HFF-Myc (cell line): ENCODE measurements around the gene SLC16A9.

Experiments used
- DNase-seq: peaks from one replicate; pipeline ENCODE4 v3.0.0-alpha.2; 2011; ENCODE audit warnings: low read depth; ENCODE audit errors: extremely low read depth
- H3K4me3 ChIP-seq: replicated peaks from 2 replicates; pipeline ENCODE4 v1.5.1; 2011; ENCODE audit warnings: low read depth, mild to moderate bottlenecking, control low read depth, low read length
- TF ChIP-seq, protein P1 (sequence below): IDR thresholded peaks from 2 replicates; pipeline ENCODE4 v1.5.1; 2012; ENCODE audit warnings: mild to moderate bottlenecking, low read depth, low read length, control low read depth; ENCODE audit errors: missing control alignments

Gene SLC16A9

DNA sequence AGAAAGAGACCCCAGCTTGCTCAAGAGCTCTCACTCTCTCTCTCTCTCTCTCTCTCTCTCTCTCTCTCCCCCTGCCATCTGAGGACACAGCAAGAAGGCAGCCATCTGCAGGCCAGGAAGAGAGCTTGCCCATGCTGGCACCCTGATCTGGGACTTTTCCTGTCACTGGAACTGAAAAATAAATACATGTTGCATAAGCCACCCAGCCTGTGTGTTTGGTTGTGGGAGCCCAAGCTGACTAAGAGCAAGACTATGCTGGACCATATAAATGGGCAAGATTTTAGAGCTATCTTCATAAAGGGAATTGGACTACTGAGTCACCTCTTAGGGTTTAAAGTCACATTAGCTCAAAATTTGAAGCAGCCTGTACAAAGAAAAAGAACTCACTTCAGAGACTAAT is 98.6 kb downstream of the SLC16A9 start:
- TF ChIP-seq, protein P1, sequence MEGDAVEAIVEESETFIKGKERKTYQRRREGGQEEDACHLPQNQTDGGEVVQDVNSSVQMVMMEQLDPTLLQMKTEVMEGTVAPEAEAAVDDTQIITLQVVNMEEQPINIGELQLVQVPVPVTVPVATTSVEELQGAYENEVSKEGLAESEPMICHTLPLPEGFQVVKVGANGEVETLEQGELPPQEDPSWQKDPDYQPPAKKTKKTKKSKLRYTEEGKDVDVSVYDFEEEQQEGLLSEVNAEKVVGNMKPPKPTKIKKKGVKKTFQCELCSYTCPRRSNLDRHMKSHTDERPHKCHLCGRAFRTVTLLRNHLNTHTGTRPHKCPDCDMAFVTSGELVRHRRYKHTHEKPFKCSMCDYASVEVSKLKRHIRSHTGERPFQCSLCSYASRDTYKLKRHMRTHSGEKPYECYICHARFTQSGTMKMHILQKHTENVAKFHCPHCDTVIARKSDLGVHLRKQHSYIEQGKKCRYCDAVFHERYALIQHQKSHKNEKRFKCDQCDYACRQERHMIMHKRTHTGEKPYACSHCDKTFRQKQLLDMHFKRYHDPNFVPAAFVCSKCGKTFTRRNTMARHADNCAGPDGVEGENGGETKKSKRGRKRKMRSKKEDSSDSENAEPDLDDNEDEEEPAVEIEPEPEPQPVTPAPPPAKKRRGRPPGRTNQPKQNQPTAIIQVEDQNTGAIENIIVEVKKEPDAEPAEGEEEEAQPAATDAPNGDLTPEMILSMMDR: no peak
- no peak overlapping the region for H3K4me3 ChIP-seq
- no peak for DNase-seq

DNA sequence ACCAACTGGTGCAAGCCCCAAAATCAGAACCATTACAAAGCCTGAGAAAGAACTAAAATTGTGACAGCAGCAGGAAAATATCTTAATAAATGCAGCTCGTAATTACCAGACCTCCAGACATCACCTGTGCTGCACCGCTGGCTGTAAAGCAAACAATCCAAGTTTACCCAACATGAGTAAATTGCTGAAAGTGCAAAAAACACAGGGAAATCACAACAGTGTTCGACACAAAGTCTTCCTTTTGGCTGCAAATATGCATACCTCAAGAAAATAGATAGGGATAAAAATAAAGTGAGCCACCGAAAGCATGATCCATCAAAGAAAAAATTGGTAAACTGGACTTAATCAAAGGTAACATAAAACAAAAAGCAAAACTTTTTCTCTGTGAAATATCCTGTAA is 101.7 kb downstream of the SLC16A9 start:
- no peak for DNase-seq
- TF ChIP-seq, protein P1: no peak
- H3K4me3 ChIP-seq: no peak overlapping the region

DNA sequence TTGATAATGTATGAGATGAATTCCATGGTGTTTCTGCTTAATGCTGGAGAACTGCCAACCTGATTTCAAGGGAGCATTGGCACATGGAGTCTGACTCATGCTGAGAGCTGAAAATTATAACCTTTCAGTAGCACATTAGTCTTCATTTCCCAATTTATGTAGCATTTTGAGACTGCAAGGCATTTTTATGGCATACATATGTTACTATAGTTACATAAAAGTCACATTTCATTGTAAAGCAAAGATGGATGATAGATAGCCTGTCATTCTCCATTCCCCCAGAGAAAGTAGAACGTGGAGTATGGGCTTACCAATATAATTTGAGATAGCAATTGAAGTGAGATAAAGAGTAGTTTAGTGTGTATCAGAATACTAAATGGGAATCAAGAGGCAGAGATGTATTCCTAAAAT is 103.1 kb downstream of the SLC16A9 start:
- H3K4me3 ChIP-seq: no peak overlapping the region
- no peak for DNase-seq
- TF ChIP-seq, protein P1: no peak

DNA sequence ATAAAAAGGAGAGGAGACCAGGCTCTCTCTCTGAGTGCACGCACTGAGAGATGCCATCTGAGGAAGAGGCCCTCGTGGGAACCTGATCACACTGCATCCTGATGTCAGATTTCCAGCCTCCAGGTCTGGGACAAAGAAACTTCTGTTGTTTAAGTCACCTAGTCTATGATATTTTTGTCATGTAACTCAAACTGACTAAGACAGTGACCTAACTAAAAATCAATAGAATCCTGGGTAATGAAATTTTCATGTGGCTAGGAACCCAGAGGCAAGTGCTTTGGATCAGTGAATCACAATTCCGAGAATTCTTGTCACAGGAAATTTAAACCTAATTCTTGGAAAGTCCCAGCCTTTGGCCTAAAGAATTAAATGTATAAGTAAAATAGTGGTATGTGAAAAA is 107.7 kb downstream of the SLC16A9 start:
- DNase-seq: no peak
- no peak overlapping the region for H3K4me3 ChIP-seq
- TF ChIP-seq, protein P1: no peak
